GM21526 (cell line): ENCODE measurements around the gene FARP1.
"Not testable (repeated sequence)": the region's sequence is repeated elsewhere in the genome, so short reads cannot be mapped to it uniquely, and the experiment has no call there.

Source experiments
- ATAC-seq: cut with Tn5 transposase; IDR thresholded peaks from one replicate; pipeline ENCODE4 v1.9.1; 2021; ENCODE audit warnings: moderate library complexity; ENCODE audit not compliant: unreplicated experiment, low FRiP score

FARP1 gene

GRCh38 chr13:98346904-98347636 lies 204.2 kb downstream of the FARP1 start:
- no peak for ATAC-seq

GRCh38 chr13:98347756-98348155 lies 204.9 kb downstream of the FARP1 start:
- no peak for ATAC-seq

- ATAC-seq = no peak
These were observed 205.7 kb downstream of the FARP1 start for GRCh38 chr13:98348466-98349200.

- ATAC-seq = no peak
These were observed 206.9 kb downstream of the FARP1 start for GRCh38 chr13:98349731-98350305.

- ATAC-seq = no peak
These were observed 207.9 kb downstream of the FARP1 start for GRCh38 chr13:98350746-98351330.

DNA sequence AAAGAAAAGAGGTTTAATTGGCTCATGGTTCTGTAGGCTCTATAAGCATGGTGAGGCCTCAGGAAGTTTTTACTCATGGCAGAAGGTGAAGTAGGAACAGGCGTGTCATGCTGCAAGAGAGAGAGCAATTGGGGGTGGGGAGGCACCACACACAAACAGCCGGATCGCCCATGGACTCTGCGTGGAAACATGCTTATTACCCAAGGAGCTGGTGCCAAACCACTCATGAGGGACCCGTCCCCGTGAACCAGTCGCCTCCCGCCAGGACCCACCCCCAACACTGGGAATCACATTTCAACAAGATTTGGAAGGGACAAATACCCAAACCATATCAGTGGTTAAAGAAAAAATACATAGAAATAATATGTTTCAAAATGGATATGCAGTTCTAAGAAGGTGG lies 208.7 kb downstream of the FARP1 start:
- ATAC-seq = no peak

- ATAC-seq = no peak
These were observed 209.3 kb downstream of the FARP1 start for GRCh38 chr13:98352226-98352625.

DNA sequence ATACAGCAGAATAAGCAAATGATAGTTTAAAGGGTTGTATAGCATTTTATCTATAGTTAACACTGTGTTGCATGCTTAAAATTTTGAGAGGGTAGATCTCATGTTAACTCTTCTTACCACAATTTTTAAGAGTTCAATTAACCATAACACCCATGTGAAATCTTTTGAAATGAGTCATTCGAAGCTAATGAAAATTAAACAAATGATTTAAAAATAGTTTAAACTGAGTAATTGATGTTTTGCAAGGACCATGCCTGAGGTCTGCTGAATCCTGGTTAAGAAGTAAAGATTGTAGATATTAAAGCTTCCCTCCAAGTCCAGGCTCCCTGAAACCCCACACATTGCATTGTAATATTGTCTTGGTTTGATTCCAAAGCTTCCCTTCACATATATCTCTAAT lies 210.9 kb downstream of the FARP1 start:
- ATAC-seq = no peak

DNA sequence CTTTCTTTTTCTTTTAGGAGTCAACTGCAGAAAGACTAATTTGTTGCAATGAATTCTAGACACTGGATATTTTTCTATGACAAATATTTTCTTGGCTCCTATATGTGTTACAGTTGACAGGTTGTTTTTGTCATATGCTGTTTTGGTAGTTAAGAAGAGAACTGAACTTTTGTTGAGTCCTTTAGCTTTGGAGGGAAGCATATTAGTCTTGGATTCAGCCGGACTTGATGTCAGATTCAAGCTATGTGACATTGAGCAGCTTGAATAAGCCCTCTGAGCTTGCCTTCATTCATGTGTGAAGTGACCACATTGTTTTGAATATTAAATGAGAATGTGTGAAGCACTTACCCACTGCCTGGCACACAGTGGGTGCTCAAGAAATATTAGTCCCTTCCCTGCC lies 216.0 kb downstream of the FARP1 start:
- ATAC-seq = no peak

GRCh38 chr13:98360545-98360944 lies 217.7 kb downstream of the FARP1 start:
- no peak for ATAC-seq

DNA sequence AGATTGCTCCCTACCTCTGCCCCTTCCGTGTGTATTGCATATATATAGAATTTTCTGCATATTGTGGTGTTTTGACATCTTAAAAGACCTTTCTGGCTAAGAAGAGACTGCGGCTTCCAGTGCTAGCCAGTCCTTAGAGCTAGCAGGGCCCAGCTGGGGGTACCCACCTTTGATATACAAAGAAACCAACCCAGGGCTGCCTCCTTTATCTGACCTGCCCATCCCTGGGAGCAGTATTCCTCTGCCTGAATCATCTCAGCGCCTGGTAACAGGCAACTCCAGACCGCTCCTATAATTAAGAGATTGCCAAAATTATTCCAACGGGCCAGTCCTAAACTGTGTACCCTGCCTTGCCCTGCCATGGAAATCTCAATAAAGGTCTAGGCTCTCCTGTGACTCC lies 220.4 kb downstream of the FARP1 start:
- ATAC-seq = no peak

GRCh38 chr13:98364179-98364578 lies 221.3 kb downstream of the FARP1 start:
- ATAC-seq = no peak

GRCh38 chr13:98364647-98365046 lies 221.8 kb downstream of the FARP1 start:
- ATAC-seq = no peak

DNA sequence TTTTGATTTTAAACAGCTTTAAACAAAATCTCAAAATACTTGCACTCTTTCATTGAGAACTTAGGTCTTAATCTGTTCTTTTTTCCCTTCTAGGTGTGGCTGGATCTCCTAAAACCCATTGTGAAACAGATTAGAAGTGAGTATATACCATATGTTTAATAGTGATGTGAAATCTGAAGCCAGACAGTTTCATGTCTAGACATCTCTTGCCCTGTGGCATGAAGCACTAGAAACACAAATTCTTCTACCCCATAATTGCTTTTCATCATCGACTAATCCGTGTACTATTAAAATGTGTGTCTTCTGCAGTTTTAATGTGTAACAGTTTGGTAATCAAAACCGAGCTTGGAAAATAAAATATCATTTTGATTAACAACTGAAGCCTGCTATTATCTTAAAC lies 222.4 kb downstream of the FARP1 start:
- ATAC-seq = no peak

GRCh38 chr13:98366010-98366409 lies 223.1 kb downstream of the FARP1 start:
- ATAC-seq = no peak

- no peak for ATAC-seq
These were observed 223.5 kb downstream of the FARP1 start for GRCh38 chr13:98366443-98366842.

- ATAC-seq = no peak
These were observed 224.1 kb downstream of the FARP1 start for GRCh38 chr13:98366959-98367358.

DNA sequence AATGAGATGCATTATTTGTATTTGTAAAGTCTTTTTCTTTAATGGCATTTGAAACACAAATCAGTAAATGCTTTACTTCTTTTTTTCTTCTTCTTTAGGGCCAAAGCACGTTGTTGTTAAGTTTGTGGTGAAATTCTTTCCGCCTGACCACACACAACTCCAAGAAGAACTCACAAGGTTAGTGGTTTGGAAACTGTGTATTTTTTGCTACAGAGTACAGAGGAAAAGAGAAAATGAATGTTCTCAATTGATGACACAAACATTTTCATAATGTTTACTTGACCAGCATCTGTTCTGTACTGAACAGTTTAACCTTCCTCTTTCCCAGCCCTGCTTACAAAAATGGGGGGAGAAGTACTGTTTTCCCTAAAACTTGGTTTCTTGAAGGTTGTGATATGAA lies 225.1 kb downstream of the FARP1 start:
- ATAC-seq = no peak

GRCh38 chr13:98369520-98369919 lies 226.6 kb downstream of the FARP1 start:
- ATAC-seq = not testable (repeated sequence)

- no peak for ATAC-seq
These were observed 227.4 kb downstream of the FARP1 start for GRCh38 chr13:98370261-98370660.

GRCh38 chr13:98370806-98371515 lies 228.1 kb downstream of the FARP1 start:
- ATAC-seq = no peak
